HEK293 (cell line): ENCODE measurements around the gene RBCK1.
A peak's percentile ranks its signal among the peaks of the same experiment; 100 is the strongest.

Experiments
- CTCF ChIA-PET: fragments of 350-600 bp; formaldehyde crosslinking; extraction: SDS; loops from one replicate; lab custom pipeline; 2021; ENCODE audit warnings: antibody characterized with exemption; lab: Yijun Ruan, JAX
- POLR2A ChIA-PET: fragments of 300-600 bp; formaldehyde crosslinking; extraction: SDS; loops from one replicate; lab custom pipeline; 2020; ENCODE audit warnings: antibody characterized with exemption, inconsistent platforms; lab: Yijun Ruan, JAX
- H3K27ac ChIP-seq: fragments of 200-500 bp; sonication (Bioruptor generic); 2 replicates; pipeline ENCODE4 v1.5.1; 2014; ENCODE audit warnings: low read depth, low read length, control low read depth, inconsistent platforms; ENCODE audit errors: extremely low read depth
- H3K36me3 ChIP-seq, 2 experiments: fragments of 200-500 bp in 1 of 2; sonication (Bioruptor generic) in 1 of 2; 1 replicate in 1 of 2; 2 replicates in 1 of 2; pipeline ENCODE4 v1.5.1; 2014 to 2017; ENCODE audit warnings: inconsistent platforms in 2 of 2, low read length in 2 of 2; ENCODE audit not compliant: control insufficient read depth in 2 of 2, insufficient read depth in 1 of 2
- H3K4me1 ChIP-seq: fragments of 200-500 bp; sonication (Bioruptor generic); 2 replicates; pipeline ENCODE4 v1.5.1; 2014; ENCODE audit warnings: mild to moderate bottlenecking, low read length, inconsistent platforms; ENCODE audit not compliant: control insufficient read depth, insufficient read depth
- H3K4me3 ChIP-seq: 2 replicates; pipeline ENCODE4 v1.5.1; 2011; ENCODE audit warnings: low read depth, mild to moderate bottlenecking, control low read depth, low read length, moderate library complexity
- H3K9me3 ChIP-seq: fragments of 200-500 bp; sonication (Bioruptor generic); 2 replicates; pipeline ENCODE4 v1.5.1; 2014; ENCODE audit warnings: low read depth, low read length, inconsistent platforms; ENCODE audit not compliant: control insufficient read depth, insufficient read depth
- HOXC10 ChIP-seq: sonication (generic); formaldehyde crosslinking; IDR thresholded peaks from 2 replicates; pipeline ENCODE4 v1.8.1; 2023; ENCODE audit warnings: mild to moderate bottlenecking, missing genetic modification reagents
- MZF1 ChIP-seq: fragments of 450-650 bp; formaldehyde crosslinking; IDR thresholded peaks from 2 replicates; pipeline ENCODE4 v1.5.1; 2017; ENCODE audit warnings: missing biosample characterization, missing genetic modification characterization, borderline replicate concordance
- ZBTB20 ChIP-seq: fragments of 450-650 bp; formaldehyde crosslinking; IDR thresholded peaks from 2 replicates; pipeline ENCODE4 v1.5.1; 2016; ENCODE audit warnings: missing biosample characterization, missing genetic modification characterization
- ZBTB21 ChIP-seq: fragments of 450-650 bp; formaldehyde crosslinking; IDR thresholded peaks from 2 replicates; pipeline ENCODE4 v1.5.1; 2017; ENCODE audit warnings: missing biosample characterization, missing genetic modification characterization
- ZBTB48 ChIP-seq: fragments of 450-650 bp; formaldehyde crosslinking; IDR thresholded peaks from 2 replicates; pipeline ENCODE4 v1.5.1; 2016; ENCODE audit warnings: missing biosample characterization, missing genetic modification characterization
- ZNF16 ChIP-seq: fragments of 450-650 bp; formaldehyde crosslinking; IDR thresholded peaks from 2 replicates; pipeline ENCODE4 v1.5.1; 2016; ENCODE audit warnings: low read depth, missing biosample characterization, missing genetic modification characterization
- ZNF48 ChIP-seq: fragments of 450-650 bp; formaldehyde crosslinking; IDR thresholded peaks from 2 replicates; pipeline ENCODE4 v1.5.1; 2016; ENCODE audit warnings: missing biosample characterization, missing genetic modification characterization
- ZNF549 ChIP-seq: fragments of 450-650 bp; IDR thresholded peaks from 2 replicates; pipeline ENCODE4 v1.5.1; 2018; ENCODE audit warnings: missing biosample characterization, missing genetic modification characterization, mild to moderate bottlenecking, inconsistent platforms, moderate library complexity
- ZNF585B ChIP-seq: fragments of 450-650 bp; formaldehyde crosslinking; IDR thresholded peaks from 2 replicates; pipeline ENCODE4 v1.5.1; 2016; ENCODE audit warnings: missing biosample characterization, missing genetic modification characterization
- ZNF629 ChIP-seq: fragments of 450-650 bp; formaldehyde crosslinking; IDR thresholded peaks from 2 replicates; pipeline ENCODE4 v1.5.1; 2017; ENCODE audit warnings: missing biosample characterization, missing genetic modification characterization
- ZNF660 ChIP-seq: fragments of 450-650 bp; IDR thresholded peaks from 2 replicates; pipeline ENCODE4 v1.5.1; 2018; ENCODE audit warnings: missing biosample characterization, mild to moderate bottlenecking, missing genetic modification characterization
- ZNF664 ChIP-seq: fragments of 450-650 bp; formaldehyde crosslinking; IDR thresholded peaks from 2 replicates; pipeline ENCODE4 v1.5.1; 2016; ENCODE audit warnings: missing biosample characterization, missing genetic modification characterization
- TF ChIP-seq, protein P1 (sequence below): fragments of 450-650 bp; formaldehyde crosslinking; IDR thresholded peaks from 2 replicates; pipeline ENCODE4 v1.5.1; 2016; ENCODE audit warnings: missing biosample characterization, missing genetic modification characterization
- TF ChIP-seq, protein P2 (sequence below): fragments of 450-650 bp; formaldehyde crosslinking; IDR thresholded peaks from 2 replicates; pipeline ENCODE4; 2016; ENCODE audit warnings: missing biosample characterization, missing genetic modification characterization
- TF ChIP-seq, protein P3 (sequence below): fragments of 450-650 bp; formaldehyde crosslinking; IDR thresholded peaks from 2 replicates; pipeline ENCODE4 v1.5.1; 2016; ENCODE audit warnings: missing biosample characterization, missing genetic modification characterization
- TF ChIP-seq, protein P4 (sequence below): fragments of 450-650 bp; formaldehyde crosslinking; IDR thresholded peaks from 2 replicates; pipeline ENCODE4 v1.5.1; 2016; ENCODE audit warnings: missing biosample characterization, missing genetic modification characterization
- TF ChIP-seq, protein P5 (sequence below): fragments of 450-650 bp; IDR thresholded peaks from 2 replicates; pipeline ENCODE4 v1.5.1; 2018; ENCODE audit warnings: missing biosample characterization, mild to moderate bottlenecking, missing genetic modification characterization
- TF ChIP-seq, protein P6 (sequence below): fragments of 450-650 bp; formaldehyde crosslinking; IDR thresholded peaks from 2 replicates; pipeline ENCODE4 v1.5.1; 2016; ENCODE audit warnings: missing biosample characterization, missing genetic modification characterization
- TF ChIP-seq, protein P7 (sequence below): fragments of 450-650 bp; formaldehyde crosslinking; IDR thresholded peaks from 2 replicates; pipeline ENCODE4 v1.5.1; 2016; ENCODE audit warnings: missing biosample characterization, missing genetic modification characterization
- TF ChIP-seq, protein P8 (sequence below): fragments of 450-650 bp; formaldehyde crosslinking; IDR thresholded peaks from 2 replicates; pipeline ENCODE4 v1.5.1; 2016; ENCODE audit warnings: missing biosample characterization, missing genetic modification characterization

RBCK1 gene

DNA sequence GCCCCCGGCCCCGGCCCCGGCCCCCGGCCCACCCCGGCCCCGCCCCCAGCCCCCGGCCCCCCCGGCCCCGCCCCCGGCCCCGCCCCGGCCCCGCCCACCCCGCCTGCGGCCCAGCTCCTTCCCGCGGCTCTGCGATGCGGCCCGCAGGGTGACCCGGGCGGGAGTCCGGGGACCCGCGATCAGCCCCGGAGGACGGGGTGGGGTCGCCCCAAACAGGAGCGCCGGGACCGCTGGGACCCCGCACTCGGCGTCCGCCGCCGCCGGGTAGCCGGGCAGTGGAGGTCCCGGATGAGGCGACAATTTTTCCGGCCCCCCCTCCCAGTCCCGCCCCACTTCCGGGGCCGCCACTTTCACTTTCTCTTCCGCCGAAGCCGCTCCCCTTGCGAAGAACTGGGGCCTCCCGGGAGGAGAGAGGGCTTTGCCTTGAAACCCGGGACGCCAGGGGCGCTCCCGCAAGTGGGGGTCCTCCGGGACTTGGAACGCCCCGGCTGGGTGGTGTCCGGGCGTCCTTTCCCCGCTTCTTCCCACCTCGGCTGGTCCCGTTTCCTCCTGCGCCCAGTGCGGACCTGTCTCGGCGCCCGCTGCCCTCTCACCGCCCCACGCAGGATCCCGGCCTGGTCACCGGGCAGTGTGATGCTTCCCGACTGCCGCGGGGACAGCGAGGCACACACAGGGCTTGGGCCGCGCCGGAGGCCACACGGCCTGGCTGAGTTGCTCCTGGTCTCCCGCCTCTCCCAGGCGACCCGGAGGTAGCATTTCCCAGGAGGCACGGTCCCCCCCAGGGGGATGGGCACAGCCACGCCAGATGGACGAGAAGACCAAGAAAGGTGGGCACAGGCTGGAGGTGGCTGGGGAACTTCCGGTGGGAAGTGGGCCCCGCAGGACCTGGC lies at the start of gene RBCK1:
Gene RBCK1 (plus strand): TSS at position 347 of the 890 bp plus-strand sequence. CDS start 459 bp downstream, at position 806.
- Histone ChIP-seq H3K27ac (peak within 1 kb of the TSS; percentile 84), H3K4me3 (peak within 1 kb of the TSS; percentile 83), H3K9me3 (no peaks in the 10 kb centered on the region), H3K4me1 (peaks cover 6% of the 10 kb centered on the region), H3K36me3 (peaks cover 23 to 32% of the 10 kb centered on the region in 2 experiments)
- ChIA-PET CTCF (interaction anchor here (0.7 to 1.2 kb wide), 4 partner anchors 41 to 70 kb away, joined by 3 to 5 read pairs (median 3); no protein-coding TSS in a partner anchor), POLR2A (interaction anchor here (0.6 to 1.5 kb wide), 22 partner anchors 9 to 331 kb away, joined by 3 to 20 read pairs (median 4); partner anchors contain the start of genes CSNK2A1 and TRIB3)
- TF ChIP-seq ZNF660 (tag by site-specific recombination) (no peak), MZF1 (no peak), ZNF629 (tag by site-specific recombination) (no peak; the same call in 1 of the 2 replicates), ZBTB20 (tag by site-specific recombination) (peak; percentile 91), HOXC10 (CRISPR knock-in tag) (no peak), ZBTB48 (no peak), ZNF549 (tag by site-specific recombination) (no peak), ZBTB21 (tag by site-specific recombination) (no peak), ZNF664 (tag by site-specific recombination) (no peak), ZNF585B (tag by site-specific recombination) (no peak), ZNF48 (no peak), ZNF16 (no peak)
- TF ChIP-seq, protein P1, sequence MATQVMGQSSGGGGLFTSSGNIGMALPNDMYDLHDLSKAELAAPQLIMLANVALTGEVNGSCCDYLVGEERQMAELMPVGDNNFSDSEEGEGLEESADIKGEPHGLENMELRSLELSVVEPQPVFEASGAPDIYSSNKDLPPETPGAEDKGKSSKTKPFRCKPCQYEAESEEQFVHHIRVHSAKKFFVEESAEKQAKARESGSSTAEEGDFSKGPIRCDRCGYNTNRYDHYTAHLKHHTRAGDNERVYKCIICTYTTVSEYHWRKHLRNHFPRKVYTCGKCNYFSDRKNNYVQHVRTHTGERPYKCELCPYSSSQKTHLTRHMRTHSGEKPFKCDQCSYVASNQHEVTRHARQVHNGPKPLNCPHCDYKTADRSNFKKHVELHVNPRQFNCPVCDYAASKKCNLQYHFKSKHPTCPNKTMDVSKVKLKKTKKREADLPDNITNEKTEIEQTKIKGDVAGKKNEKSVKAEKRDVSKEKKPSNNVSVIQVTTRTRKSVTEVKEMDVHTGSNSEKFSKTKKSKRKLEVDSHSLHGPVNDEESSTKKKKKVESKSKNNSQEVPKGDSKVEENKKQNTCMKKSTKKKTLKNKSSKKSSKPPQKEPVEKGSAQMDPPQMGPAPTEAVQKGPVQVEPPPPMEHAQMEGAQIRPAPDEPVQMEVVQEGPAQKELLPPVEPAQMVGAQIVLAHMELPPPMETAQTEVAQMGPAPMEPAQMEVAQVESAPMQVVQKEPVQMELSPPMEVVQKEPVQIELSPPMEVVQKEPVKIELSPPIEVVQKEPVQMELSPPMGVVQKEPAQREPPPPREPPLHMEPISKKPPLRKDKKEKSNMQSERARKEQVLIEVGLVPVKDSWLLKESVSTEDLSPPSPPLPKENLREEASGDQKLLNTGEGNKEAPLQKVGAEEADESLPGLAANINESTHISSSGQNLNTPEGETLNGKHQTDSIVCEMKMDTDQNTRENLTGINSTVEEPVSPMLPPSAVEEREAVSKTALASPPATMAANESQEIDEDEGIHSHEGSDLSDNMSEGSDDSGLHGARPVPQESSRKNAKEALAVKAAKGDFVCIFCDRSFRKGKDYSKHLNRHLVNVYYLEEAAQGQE = no peak
- TF ChIP-seq, protein P2, sequence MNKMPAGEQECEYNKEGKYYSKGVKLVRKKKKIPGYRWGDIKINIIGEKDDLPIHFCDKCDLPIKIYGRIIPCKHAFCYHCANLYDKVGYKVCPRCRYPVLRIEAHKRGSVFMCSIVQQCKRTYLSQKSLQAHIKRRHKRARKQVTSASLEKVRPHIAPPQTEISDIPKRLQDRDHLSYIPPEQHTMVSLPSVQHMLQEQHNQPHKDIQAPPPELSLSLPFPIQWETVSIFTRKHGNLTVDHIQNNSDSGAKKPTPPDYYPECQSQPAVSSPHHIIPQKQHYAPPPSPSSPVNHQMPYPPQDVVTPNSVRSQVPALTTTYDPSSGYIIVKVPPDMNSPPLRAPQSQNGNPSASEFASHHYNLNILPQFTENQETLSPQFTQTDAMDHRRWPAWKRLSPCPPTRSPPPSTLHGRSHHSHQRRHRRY = no peak
- TF ChIP-seq, protein P3, sequence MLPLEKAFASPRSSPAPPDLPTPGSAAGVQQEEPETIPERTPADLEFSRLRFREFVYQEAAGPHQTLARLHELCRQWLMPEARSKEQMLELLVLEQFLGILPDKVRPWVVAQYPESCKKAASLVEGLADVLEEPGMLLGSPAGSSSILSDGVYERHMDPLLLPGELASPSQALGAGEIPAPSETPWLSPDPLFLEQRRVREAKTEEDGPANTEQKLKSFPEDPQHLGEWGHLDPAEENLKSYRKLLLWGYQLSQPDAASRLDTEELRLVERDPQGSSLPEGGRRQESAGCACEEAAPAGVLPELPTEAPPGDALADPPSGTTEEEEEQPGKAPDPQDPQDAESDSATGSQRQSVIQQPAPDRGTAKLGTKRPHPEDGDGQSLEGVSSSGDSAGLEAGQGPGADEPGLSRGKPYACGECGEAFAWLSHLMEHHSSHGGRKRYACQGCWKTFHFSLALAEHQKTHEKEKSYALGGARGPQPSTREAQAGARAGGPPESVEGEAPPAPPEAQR (tag by site-specific recombination) = no peak
- TF ChIP-seq, protein P4, sequence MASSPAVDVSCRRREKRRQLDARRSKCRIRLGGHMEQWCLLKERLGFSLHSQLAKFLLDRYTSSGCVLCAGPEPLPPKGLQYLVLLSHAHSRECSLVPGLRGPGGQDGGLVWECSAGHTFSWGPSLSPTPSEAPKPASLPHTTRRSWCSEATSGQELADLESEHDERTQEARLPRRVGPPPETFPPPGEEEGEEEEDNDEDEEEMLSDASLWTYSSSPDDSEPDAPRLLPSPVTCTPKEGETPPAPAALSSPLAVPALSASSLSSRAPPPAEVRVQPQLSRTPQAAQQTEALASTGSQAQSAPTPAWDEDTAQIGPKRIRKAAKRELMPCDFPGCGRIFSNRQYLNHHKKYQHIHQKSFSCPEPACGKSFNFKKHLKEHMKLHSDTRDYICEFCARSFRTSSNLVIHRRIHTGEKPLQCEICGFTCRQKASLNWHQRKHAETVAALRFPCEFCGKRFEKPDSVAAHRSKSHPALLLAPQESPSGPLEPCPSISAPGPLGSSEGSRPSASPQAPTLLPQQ = peak; percentile 70
- TF ChIP-seq, protein P5, sequence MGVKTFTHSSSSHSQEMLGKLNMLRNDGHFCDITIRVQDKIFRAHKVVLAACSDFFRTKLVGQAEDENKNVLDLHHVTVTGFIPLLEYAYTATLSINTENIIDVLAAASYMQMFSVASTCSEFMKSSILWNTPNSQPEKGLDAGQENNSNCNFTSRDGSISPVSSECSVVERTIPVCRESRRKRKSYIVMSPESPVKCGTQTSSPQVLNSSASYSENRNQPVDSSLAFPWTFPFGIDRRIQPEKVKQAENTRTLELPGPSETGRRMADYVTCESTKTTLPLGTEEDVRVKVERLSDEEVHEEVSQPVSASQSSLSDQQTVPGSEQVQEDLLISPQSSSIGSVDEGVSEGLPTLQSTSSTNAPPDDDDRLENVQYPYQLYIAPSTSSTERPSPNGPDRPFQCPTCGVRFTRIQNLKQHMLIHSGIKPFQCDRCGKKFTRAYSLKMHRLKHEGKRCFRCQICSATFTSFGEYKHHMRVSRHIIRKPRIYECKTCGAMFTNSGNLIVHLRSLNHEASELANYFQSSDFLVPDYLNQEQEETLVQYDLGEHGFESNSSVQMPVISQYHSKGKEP = no peak
- TF ChIP-seq, protein P6, sequence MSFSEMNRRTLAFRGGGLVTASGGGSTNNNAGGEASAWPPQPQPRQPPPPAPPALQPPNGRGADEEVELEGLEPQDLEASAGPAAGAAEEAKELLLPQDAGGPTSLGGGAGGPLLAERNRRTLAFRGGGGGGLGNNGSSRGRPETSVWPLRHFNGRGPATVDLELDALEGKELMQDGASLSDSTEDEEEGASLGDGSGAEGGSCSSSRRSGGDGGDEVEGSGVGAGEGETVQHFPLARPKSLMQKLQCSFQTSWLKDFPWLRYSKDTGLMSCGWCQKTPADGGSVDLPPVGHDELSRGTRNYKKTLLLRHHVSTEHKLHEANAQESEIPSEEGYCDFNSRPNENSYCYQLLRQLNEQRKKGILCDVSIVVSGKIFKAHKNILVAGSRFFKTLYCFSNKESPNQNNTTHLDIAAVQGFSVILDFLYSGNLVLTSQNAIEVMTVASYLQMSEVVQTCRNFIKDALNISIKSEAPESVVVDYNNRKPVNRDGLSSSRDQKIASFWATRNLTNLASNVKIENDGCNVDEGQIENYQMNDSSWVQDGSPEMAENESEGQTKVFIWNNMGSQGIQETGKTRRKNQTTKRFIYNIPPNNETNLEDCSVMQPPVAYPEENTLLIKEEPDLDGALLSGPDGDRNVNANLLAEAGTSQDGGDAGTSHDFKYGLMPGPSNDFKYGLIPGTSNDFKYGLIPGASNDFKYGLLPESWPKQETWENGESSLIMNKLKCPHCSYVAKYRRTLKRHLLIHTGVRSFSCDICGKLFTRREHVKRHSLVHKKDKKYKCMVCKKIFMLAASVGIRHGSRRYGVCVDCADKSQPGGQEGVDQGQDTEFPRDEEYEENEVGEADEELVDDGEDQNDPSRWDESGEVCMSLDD (tag by site-specific recombination) = peak; percentile 48
- TF ChIP-seq, protein P7, sequence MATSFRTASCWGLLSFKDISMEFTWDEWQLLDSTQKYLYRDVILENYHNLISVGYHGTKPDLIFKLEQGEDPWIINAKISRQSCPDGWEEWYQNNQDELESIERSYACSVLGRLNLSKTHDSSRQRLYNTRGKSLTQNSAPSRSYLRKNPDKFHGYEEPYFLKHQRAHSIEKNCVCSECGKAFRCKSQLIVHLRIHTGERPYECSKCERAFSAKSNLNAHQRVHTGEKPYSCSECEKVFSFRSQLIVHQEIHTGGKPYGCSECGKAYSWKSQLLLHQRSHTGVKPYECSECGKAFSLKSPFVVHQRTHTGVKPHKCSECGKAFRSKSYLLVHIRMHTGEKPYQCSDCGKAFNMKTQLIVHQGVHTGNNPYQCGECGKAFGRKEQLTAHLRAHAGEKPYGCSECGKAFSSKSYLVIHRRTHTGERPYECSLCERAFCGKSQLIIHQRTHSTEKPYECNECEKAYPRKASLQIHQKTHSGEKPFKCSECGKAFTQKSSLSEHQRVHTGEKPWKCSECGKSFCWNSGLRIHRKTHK (tag by site-specific recombination) = no peak
- TF ChIP-seq, protein P8, sequence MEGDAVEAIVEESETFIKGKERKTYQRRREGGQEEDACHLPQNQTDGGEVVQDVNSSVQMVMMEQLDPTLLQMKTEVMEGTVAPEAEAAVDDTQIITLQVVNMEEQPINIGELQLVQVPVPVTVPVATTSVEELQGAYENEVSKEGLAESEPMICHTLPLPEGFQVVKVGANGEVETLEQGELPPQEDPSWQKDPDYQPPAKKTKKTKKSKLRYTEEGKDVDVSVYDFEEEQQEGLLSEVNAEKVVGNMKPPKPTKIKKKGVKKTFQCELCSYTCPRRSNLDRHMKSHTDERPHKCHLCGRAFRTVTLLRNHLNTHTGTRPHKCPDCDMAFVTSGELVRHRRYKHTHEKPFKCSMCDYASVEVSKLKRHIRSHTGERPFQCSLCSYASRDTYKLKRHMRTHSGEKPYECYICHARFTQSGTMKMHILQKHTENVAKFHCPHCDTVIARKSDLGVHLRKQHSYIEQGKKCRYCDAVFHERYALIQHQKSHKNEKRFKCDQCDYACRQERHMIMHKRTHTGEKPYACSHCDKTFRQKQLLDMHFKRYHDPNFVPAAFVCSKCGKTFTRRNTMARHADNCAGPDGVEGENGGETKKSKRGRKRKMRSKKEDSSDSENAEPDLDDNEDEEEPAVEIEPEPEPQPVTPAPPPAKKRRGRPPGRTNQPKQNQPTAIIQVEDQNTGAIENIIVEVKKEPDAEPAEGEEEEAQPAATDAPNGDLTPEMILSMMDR (tag by site-specific recombination) = peak; percentile 61
